ENCODE measurements around the gene PPP6R3.

- TF ChIP-seq PHF8 (conservative IDR thresholded peaks at IDR 0.05; ENCODE audit: low read depth, low read length) (no peak), CHD1 (IDR thresholded peaks at IDR 0.05; ENCODE audit: low read depth, low read length) (no peak)
Observed at GRCh38 chr11:68655406-68655805, 194.9 kb downstream of the PPP6R3 start.
